HG03521 (cell line): ENCODE measurements around the gene NPAS3.

Experiments
- ATAC-seq: cut with Tn5 transposase; IDR thresholded peaks from one replicate; pipeline ENCODE4 v1.9.1; 2021; ENCODE audit warnings: mild to moderate bottlenecking, moderate library complexity; ENCODE audit not compliant: unreplicated experiment

NPAS3 gene

DNA sequence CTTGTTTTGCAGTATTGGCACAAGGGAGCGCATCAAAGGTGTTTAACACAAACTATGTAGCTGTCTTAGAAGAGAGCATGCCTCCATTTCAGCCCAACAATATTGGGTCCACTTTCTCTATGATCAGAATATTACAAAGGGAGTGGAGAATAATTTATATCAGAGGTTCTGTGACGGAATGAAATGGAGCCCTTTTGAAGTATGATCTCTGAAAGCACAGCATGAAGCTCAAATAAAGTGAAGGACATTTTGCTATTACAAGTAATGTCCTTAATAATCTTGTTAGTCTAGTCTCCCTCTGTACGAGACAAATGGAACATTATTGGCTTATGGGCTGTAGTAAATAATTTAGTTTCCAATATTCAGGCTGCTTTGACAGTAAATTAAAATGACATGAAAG lies 302.7 kb downstream of the NPAS3 start:
- ATAC-seq, result no peak

GRCh38 chr14:33249233-33249820 lies 310.6 kb downstream of the NPAS3 start:
- no peak for ATAC-seq

- ATAC-seq, result no peak
Observed at GRCh38 chr14:33250963-33251362, 312.3 kb downstream of the NPAS3 start.

- no peak for ATAC-seq
Observed at GRCh38 chr14:33254342-33254741, 315.7 kb downstream of the NPAS3 start.

- ATAC-seq, result no peak
Observed at GRCh38 chr14:33254861-33255395, 316.2 kb downstream of the NPAS3 start.

GRCh38 chr14:33257796-33258195 lies 319.1 kb downstream of the NPAS3 start:
- no peak for ATAC-seq

DNA sequence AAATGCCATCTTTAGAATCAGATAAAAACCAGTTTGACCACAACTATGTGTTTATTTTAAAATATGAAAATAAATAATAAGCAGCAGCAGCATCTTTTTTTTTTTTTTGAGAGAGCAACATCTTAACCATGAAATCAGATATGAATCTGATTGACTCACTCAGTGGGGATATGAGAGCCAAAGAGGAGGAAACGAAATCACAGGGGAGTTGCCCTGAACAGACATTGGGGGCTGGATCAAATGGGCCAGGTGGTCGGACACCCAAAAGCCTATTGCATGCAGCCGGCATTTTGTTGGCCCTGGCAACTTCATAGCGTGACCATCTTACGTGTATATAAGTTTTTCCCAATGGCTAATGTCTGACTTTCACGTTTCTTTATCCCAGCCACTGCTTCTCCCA lies 321.1 kb downstream of the NPAS3 start:
- no peak for ATAC-seq

GRCh38 chr14:33271216-33271615 lies 332.5 kb downstream of the NPAS3 start:
- no peak for ATAC-seq

DNA sequence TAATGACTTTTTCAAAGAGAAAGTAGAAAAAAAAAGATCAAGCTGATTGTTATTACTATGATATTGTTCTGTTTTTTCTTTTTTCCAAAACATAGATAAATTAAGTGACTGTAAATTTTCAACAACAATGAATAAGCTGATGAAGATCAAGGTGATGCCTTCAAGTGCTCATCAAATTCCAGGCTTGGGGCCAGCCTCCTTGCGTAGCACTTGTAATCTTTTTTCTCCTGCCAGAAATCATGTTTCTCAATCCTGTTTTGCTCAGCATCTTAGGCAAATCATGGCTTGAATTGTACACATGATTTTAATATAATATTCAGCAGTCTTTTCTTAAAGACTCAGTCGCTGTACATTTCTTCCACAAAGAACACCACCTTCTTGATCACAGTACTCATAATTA lies 333.2 kb downstream of the NPAS3 start:
- ATAC-seq, result no peak

- no peak for ATAC-seq
Observed at GRCh38 chr14:33273978-33274377, 335.3 kb downstream of the NPAS3 start.

GRCh38 chr14:33275879-33276278 lies 337.2 kb downstream of the NPAS3 start:
- ATAC-seq, result no peak

GRCh38 chr14:33279865-33280264 lies 341.2 kb downstream of the NPAS3 start:
- ATAC-seq, result no peak

- no peak for ATAC-seq
Observed at GRCh38 chr14:33280646-33281045, 342.0 kb downstream of the NPAS3 start.

DNA sequence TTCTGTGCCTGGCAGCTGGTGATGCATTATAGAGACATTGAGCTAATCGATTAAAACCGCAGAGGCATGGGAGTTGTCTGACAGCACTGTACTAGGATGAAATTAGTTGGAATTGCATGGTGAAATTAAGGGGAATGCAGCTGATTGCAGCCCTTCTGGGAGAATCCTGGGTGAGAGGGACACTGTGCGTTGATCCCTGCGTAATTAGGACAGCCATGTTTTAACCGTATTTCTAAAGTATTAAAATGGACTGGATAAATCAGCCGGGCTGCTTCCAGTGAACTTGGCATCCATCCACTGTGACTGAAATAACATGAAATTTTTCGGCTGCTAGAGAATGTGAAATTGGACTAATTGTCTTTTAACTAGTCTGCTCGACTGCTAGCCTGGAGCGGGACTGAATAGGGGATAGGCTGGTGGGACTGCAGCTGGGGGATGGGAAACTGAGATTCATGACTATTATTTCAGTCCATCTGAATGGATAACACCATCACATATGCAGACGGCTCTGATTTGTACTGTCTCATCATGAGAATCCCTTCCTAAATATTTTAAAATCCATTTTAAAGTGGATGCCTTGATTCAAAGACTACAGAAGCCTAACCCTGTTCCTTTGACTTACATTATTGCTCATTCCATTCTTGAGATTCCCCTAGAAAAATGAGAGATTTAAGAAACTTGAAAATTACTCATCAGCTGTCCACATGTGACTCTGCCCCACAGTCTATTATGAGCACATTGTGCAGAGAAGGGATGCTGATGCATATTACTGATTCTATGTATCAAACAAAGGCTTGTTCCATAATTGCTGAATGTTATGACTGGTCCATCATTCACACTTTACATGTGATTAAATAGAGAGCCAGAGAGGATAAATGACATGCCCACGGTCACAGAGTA lies 343.9 kb downstream of the NPAS3 start:
- ATAC-seq, result no peak

- ATAC-seq, result no peak
Observed at GRCh38 chr14:33285902-33286700, 347.4 kb downstream of the NPAS3 start.

DNA sequence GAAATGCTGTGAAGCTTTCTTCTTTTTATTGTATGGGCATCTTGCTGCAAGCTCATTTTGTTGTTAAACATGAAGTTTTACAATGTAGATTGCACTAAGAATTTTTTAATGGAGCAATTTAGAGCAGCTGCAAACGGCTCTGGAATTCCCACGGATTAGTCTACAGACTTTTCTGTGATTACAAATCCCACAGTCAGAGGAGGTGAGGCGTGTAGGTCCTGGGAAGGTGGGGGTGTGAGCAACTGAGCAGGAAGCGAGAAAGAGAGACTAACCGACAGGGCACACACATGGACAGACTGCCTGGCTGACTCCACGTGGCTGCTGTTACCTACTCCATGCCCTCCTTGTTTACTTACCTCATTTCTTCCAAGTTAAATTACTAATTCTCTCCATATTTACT lies 348.5 kb downstream of the NPAS3 start:
- no peak for ATAC-seq

DNA sequence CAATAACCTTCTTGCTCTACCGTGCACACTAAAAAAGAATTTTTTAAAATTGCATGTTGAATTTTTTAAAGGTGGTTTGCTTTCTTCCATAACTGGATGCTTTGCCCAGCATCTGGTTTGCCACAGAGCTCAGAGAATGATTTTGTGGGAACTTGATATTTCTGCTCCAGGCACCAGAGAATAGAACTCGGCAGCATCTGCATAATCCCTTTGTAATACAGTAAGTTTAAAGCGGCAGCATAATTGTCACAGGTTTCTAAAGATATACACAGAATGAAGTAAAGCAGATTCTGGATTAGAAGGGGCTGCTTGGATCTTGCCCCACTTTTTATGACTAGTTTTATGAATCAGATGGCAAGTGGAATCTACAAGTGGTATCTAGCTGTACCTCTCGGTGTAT lies 352.0 kb downstream of the NPAS3 start:
- no peak for ATAC-seq

- no peak for ATAC-seq
Observed at GRCh38 chr14:33291529-33292104, 352.9 kb downstream of the NPAS3 start.

DNA sequence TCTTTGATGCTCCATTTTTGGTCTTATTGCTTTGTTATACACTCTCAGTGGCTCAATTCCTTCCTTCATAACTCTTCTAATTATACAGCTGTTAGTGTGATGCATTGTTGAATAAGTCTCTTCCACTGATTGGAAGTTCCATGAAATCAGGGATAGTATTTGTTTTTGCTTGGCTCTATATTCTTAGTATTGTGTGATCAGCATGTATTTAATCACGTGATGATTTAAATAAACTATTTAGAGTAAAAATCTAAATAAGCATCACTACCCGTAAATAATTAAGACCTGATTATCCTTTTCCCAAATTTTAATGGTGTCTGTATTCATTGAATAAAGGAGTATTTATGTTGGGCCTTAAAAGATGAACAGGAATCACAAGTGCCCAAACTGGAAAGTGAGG lies 355.7 kb downstream of the NPAS3 start:
- no peak for ATAC-seq

GRCh38 chr14:33297565-33297964 lies 358.9 kb downstream of the NPAS3 start:
- no peak for ATAC-seq

DNA sequence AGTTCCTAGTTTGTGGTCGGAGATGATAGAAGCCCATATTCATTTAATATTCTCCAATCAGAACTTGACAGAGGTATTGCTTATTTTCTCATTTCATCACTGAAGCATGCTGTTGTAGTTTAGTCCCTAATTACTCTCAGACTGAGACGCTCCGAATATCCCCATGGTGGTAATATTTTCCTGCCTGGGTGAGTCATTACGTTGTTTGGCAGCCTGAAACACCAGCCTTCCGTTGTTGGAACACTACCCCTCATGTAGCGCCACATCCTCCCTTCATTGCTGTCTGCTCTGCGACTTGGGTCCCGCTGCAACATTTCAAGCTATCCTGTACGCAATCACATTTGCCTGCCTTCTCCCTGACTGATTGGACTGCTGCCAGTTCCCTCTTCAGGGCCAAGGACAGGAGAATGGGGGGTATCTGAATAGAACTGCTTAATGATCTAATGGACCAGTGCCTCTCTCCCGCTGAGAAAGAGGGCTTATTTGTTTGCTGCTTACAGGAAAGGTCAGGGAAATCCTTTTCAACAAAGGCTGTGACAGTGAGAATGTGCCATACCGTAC lies 369.1 kb downstream of the NPAS3 start:
- no peak for ATAC-seq
